Sciatic nerve (tissue), 2 donors: ENCODE data around the gene MRC2. TPM values are rescaled to one million over a fixed set of nuclear protein-coding genes. Genes with fewer than 3 reads are reported as not detected.

Experiments
- ATAC-seq: fragments of 200-7000 bp; cut with Tn5 transposase; one replicate; pipeline ENCODE4 v1.9.1; 2020; ENCODE audit warnings: mild to moderate bottlenecking, moderate library complexity
- DNase-seq: peaks from one replicate; pipeline ENCODE4 v3.0.0-alpha.2; 2020; ENCODE audit warnings: low spot score
- intact Hi-C: fragments of 100-400 bp; cut with DNase I; formaldehyde crosslinking; loops from one replicate; pipeline ENCODE4 v1.14.2; 2022
- total RNA-seq: library from RNA; stranded (reverse); fragmentation: NEBNext Ultra II Directional; extraction: Animal tissue kit (Norgen Biotek cat#: 25700); gene quantifications from one replicate; pipeline ENCODE4 v1.2.1, GENCODE V29; 2021
- donor health status: DM: no; HTN: no; CAD: no.
- donor health status: DM: no; HTN: no; CAD: no.

MRC2 gene
- total RNA-seq, 1 donor from 2014 or later, result 111 TPM

DNA sequence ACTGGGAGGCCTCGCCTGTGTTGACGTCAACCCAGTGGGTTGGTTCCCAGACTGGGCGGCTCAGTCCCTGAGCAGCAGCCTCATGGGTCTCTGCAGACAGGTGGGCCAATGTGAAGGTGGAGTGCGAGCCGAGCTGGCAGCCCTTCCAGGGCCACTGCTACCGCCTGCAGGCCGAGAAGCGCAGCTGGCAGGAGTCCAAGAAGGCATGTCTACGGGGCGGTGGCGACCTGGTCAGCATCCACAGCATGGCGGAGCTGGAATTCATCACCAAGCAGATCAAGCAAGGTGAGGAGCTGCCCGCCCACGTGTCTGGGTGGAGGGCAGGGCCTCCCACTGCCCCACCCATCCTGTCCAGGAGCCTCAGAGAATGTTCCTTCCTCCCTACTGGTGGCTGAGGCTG lies 44.1 kb downstream of the MRC2 start:
- no peak for ATAC-seq
- intact Hi-C loops, result no loop called here
- DNase-seq, result peak; percentile 70

DNA sequence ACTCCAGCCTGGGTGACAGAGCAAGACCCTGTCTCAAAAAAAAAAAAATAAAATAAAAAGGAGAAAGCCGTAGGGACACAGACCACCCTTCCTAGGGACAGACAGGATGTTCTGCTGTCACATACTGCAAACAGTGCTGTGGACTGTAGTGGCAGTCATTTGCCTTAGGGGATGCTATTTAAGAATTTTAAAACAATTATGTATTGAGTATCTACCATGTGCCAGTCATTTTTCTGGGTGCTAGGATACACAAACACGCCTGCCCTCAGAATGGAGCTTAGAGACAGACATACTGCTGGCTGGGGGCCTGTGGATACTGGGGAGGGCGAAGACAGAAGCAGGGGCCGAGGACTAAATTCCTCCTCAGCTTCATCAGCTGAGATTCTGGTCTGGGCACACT lies 45.5 kb downstream of the MRC2 start:
- ATAC-seq (no peak), DNase-seq (no peak)
- intact Hi-C loops, result no loop called here

DNA sequence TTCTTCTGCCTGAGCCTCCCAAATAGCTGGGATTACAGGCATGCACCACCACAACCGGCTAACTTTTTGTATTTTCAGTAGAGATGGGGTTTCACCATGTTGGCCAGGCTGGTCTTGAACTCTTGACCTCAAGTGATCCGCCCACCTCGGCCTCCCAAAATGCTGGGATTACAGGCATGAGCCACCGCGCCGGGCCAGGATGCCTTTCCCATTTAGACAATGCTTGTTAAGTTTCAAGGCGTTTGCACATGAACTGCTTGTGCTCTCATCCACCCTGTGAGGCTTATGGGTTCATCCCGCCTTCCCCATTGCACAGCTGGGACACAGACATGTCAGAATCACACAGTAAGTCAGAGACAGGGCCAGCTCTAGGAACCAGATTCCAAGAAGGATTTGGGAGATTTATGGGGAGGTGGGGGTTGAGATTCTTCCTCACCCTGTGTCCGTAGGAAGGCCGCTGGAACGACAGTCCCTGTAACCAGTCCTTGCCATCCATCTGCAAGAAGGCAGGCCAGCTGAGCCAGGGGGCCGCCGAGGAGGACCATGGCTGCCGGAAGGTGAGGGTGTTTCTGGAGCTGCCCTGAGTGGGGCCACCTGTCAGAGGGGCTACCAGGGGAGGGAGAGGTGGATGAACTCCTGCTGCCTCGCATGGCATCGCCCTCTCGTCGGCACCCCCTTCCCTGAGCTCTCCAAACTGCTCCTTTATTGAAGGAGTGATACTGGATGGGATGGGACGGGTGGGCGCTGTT lies 46.3 kb downstream of the MRC2 start:
- intact Hi-C loops, result no loop called here
- ATAC-seq (no peak), DNase-seq (peak; percentile 53)

DNA sequence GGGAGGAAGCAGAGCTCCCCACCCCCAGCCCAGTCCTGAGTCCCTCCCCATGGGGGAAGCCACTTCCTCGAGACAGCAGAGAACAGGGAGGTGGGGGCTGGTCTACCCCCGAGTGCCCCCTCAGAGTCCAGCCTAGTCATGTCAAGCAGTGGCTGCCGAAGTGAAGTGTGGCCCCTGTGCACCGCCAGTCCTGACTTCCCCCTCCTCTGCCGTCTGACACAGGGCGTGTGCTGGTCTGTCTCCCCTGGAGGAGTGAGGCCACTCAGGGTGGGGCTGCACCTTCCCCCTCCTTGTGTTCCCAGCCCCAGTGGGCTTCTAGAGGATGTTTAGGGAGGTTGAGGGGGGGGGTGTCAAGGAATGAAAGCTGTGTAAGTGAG lies 46.9 kb downstream of the MRC2 start:
- DNase-seq (no peak), ATAC-seq (no peak)
- intact Hi-C loops, result no loop called here

DNA sequence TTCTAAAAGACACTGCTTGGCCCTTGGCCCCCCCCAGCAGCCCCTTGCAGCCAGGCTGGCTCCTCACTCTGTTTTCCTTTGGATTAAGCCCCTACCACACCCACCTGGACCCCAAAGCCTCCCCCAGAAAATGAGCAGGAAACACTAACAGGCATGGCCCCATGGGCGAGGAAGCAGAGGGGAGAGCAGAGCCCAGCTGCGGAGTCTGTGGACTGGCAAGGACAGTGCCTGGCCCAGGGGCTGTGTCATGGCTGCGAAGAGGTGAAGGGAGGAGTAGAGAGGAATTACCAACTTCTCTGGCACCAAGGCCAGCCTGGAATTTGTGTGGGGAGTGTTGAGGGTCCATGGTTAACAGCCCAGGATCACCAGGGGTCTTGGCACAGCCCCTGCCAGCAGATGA lies 47.4 kb downstream of the MRC2 start:
- ATAC-seq (no peak), DNase-seq (peak; percentile 47)
- intact Hi-C loops, result no loop called here

DNA sequence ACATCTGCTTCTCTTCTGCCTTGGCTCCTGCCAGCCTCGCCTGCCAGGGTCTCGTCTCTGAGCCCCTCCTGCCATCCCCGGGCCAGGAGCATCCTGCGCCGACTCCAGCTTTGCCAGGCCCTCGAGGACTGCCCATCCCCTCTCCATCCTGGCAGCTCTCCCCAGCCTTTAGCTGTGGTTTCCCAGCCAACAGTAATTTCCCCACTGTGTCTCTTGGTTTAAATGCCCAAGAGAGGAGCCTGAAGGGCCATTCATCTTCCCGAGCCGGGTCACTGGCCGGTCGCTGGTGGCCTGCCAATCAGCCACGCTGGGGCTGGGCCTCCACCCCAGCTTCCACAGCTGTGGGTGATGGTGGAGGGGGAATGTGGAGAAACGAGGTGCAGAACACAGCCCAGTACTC lies 47.8 kb downstream of the MRC2 start:
- DNase-seq, result peak; percentile 61
- peak; percentile 40 for ATAC-seq

DNA sequence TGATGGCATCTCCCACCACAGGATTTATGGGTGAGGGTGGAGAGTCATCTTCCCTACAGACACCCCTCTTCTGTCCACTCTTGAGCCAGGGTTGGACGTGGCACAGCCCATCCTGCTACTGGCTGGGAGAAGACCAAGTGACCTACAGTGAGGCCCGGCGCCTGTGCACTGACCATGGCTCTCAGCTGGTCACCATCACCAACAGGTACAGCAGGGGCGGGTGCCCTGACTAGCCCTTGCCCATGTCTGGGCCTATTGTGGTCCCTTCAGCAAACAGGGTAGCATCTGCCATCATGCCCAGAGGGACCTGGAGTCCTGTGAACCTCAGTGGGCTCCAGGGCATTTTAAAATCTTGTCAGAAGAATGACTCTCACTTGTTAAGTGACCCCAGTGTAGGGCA lies 48.2 kb downstream of the MRC2 start:
- intact Hi-C loops, result no loop called here
- ATAC-seq (no peak), DNase-seq (peak; percentile 49)

More for the DNA sequence above, 47.8 kb downstream of the MRC2 start:
- intact Hi-C loops, result no loop called here

DNA sequence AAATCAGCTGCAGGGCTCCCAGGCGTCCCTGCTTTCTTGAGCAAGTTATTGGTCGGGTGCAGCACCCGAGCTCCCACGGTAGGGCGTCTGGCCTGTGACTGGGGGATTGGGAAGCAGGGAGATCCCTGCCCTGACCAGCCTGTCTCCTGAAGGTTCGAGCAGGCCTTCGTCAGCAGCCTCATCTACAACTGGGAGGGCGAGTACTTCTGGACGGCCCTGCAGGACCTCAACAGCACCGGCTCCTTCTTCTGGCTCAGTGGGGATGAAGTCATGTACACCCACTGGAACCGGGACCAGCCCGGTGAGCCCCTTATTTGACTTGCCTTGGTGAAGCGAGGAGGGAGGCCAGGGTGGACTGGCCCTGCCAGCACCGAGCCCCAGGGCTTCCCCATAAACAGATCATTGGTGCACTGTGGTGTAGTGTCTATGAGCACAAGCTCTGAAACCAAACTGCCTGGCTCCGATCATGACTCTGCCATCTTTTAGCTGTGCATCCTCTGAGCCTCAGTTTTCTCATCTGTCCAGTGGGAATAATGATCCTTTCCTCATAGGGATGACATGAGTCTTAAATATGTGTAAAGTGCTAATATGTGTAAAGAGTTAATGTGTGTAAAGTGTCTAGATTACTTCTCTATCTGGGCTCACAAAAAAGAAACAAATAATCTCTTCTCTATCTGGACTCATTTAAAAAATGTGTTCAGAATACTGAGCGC lies 48.9 kb downstream of the MRC2 start:
- ATAC-seq (no peak), DNase-seq (peak; percentile 53)
- intact Hi-C loops, result no loop called here

DNA sequence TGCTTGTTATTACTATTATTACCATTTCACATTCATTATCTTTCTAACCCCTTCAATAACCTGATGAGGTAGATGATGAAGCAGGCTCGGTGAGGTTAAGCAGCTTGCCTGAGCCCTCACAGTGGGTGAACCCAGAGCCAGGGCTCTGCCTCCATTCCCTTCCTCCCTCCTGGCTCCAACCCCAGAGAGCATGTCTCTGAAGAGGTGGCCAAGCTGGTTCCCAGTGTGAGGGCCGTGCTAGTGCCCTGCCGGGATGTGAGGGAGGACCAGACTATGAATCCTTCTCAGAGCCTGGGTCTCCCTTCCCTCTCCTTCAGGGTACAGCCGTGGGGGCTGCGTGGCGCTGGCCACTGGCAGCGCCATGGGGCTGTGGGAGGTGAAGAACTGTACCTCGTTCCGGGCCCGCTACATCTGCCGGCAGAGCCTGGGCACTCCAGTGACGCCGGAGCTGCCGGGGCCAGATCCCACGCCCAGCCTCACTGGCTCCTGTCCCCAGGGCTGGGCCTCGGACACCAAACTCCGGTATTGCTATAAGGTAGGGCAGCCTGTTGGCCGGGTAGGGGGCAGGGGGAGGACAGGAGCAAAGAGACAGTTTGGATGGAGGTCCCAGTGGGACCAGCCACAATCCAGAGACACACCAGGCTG lies 49.6 kb downstream of the MRC2 start:
- intact Hi-C loops, result no loop called here
- peak; percentile 51 for DNase-seq
- no peak for ATAC-seq

DNA sequence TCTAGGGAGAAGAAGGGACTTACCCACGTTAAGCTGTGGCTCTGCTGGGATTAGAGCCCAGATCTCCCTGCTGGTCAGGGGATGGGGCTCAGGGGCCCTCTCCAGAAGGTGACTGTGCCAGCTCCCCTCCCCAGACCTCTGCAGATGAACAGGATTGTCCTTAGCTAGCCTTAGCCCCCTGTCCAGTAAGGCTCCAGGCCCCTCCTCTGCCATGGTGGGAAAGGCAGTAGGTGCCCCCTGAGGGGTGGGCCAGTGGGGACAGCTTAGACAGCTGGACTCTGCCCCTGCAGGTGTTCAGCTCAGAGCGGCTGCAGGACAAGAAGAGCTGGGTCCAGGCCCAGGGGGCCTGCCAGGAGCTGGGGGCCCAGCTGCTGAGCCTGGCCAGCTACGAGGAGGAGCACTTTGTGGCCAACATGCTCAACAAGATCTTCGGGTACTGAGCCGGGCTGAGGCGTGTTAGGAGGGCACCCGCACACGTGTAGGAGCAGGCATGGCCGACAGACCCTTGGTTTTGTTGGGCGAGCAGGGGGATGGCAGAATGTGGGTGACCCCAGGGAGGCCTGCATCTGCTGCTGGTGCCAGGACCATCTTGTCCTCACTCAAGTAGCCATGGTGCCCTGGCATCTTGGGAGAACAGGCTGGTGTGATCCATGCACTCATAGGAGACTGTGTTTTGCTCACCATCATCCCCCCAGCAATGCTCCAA lies 50.9 kb downstream of the MRC2 start:
- ATAC-seq, result no peak
- peak; percentile 42 for DNase-seq
- intact Hi-C loops, result no loop called here

DNA sequence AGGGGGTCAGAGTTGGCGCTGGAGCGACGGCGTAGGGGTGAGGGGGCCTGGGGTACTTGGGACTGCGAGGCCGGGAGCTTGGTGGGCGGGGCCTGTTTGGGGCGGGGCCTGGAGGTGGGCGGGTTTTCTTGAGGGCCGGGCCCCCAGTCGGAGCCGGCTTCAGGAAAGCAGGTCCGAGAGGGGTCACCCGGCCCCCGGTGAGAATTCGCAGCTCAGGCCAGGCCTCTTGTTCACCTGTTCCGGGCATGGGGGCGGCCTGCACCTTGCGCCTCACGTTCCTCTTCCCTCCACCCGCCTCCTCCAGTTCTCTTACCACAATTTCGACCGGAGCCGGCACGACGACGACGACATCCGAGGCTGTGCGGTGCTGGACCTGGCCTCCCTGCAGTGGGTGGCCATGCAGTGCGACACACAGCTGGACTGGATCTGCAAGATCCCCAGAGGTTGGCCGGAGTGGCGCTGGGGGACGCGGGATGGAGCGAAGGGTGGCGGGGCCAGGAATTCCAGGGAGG lies 52.5 kb downstream of the MRC2 start:
- peak; percentile 59 for DNase-seq
- ATAC-seq, result no peak
- intact Hi-C loops, result no loop called here

DNA sequence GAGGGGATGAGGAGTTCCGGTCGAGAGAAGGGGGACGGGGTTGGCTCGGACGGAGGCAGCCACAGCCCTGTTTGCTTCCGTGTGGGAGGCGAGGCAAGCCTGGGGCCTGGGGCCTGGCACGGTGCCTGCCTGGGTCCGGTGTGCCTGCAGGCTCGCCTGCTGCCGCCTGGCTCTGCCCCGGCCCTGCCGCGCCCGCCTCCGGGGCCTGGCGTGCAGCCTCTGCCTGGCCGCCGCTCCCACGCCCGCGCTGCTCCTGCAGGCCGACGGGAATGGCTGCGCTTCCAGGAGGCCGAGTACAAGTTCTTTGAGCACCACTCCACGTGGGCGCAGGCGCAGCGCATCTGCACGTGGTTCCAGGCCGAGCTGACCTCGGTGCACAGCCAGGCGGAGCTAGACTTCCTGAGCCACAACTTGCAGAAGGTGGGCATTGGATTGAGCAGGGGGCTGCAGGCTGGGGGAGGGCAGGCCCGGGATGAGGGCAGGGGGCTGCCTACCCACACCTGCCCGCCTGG lies 53.1 kb downstream of the MRC2 start:
- peak; percentile 85 for ATAC-seq
- peak; percentile 64 for DNase-seq
- intact Hi-C loops, result no loop called here

DNA sequence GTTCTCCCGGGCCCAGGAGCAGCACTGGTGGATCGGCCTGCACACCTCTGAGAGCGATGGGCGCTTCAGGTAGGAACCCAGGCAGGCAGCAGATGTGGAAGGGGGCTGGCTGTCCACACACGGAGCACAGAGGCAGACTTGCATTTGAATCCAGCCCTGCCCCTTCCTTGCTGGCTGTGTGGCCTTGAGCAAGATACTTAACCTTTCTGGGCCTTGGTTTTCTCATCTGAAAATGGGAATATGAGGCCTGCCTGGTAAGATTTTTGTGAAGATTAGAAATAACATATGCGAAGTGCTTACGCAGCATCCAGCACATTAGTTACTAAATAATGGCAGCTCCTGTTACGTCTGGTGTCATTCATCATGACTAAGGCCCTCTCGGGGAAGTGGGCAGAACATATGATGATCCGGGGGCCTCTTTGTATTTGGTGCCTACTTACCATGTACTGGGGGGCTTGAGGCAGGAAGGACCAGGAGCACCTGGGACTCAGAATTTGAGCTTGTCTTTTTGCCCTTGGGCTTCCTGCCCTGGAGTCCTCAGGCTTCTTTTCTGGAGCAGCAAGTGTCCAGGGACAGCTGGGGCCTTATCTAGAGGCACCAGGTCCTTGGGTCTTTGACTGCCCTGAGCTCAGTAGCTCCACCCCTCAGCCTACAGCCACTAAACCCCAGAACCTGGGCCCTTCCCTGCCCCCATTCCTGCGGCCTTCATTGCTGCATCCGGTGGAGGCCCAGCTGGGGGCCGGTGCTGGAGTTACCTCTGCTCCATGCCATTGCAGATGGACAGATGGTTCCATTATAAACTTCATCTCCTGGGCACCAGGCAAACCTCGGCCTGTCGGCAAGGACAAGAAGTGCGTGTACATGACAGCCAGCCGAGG lies 53.8 kb downstream of the MRC2 start:
- ATAC-seq (no peak), DNase-seq (peak; percentile 44)
- intact Hi-C loops, result no loop called here

DNA sequence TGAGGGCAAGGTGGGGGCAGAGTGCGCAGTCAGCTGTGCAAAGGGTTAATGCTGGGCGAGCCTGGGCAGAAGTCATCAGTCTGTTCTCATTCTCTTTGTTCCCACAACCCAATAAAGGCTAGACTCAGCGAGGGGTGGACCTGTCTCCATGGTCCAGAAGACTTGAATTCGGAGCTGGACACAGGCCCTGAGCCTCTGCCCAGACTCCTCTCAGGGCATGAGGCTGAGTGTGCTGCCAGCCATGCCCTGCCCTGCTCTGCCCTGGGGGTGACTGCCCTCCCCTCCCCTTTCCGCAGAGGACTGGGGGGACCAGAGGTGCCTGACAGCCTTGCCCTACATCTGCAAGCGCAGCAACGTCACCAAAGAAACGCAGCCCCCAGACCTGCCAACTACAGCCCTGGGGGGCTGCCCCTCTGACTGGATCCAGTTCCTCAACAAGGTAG lies 54.5 kb downstream of the MRC2 start:
- ATAC-seq (no peak), DNase-seq (peak; percentile 42)
- intact Hi-C loops, result no loop called here

DNA sequence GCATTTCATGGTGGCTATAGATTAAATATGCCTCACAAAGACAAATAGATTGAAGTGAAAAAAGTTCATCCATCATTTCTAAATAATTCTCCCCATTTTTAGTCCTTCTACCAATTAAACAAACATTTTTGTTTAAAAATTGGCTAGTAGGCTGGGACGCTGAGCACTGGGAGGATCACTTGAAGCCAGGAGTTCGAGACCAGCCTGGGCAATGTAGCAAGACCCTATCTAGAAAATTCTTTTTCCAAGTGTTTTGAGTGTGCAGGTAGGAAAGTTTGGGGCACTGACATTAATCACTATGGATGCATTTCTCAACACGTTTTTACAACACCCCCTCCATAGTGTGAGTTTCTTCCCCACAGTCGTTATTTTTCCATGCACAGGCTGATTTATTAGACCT lies 56.7 kb downstream of the MRC2 start:
- DNase-seq (no peak), ATAC-seq (no peak)
- intact Hi-C loops, result no loop called here

DNA sequence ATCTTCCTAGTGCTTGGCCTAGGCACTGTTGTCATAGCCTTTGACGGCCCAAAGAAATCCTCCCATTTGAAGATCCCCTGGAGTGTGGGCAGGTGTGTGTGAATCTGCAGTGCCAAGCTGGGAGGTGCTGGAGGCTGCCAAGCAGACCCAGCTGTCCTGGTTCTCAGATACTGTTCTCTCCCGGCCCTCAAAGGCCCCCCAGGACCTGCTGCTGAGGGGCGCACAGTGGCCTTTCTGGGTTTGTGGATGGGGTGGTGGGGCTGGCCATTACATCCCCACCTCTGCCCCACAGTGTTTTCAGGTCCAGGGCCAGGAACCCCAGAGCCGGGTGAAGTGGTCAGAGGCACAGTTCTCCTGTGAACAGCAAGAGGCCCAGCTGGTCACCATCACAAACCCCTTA lies 60.5 kb downstream of the MRC2 start:
- ATAC-seq, result no peak
- DNase-seq, result no peak
- intact Hi-C loops, result no loop called here

DNA sequence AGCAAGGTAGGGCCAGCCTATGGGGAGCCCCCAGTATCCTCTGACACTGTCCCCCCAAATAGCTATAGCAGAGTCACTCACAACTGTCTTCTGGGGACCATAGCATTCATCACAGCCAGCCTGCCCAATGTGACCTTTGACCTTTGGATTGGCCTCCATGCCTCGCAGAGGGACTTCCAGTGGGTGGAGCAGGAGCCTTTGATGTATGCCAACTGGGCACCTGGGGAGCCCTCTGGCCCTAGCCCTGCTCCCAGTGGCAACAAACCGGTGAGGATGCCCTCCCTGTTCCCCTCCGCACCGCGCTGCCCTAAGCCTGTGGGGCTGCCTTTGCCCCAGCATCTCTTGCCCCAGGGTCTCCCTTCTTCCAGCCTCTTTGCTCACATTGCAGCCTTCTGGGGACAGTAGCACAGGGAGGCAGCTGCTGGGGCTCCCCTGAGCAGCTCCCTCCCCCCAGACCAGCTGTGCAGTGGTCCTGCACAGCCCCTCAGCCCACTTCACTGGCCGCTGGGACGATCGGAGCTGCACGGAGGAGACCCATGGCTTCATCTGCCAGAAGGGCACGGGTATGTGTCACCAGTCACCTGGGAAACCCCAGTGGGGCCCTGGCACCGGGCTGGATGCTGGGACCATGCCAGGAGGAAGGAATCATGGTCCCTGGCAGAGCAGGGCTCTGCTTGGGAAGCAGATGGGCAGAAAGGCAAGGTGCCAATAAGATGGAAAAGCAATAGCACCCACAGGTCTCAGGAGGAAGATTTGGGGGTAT lies 61.1 kb downstream of the MRC2 start:
- no peak for ATAC-seq
- DNase-seq, result no peak
- intact Hi-C loops, result no loop called here
